Stimulated activated CD8-positive, alpha-beta memory T cell treated with anti-CD3 and anti-CD28 coated beads, Interleukin-15, amount 100 ng/mL, for 24 hours (primary cell): Measurements from ENCODE around the gene ISYNA1.

ENCODE experiments used
- DNase-seq: peaks from one replicate; pipeline ENCODE4 v3.0.0-alpha.2; 2020; ENCODE audit warnings: low read depth

Gene ISYNA1

GRCh38 chr19:18467978-18468377 lies 30.0 kb upstream of the ISYNA1 start:
- no peak for DNase-seq

DNA sequence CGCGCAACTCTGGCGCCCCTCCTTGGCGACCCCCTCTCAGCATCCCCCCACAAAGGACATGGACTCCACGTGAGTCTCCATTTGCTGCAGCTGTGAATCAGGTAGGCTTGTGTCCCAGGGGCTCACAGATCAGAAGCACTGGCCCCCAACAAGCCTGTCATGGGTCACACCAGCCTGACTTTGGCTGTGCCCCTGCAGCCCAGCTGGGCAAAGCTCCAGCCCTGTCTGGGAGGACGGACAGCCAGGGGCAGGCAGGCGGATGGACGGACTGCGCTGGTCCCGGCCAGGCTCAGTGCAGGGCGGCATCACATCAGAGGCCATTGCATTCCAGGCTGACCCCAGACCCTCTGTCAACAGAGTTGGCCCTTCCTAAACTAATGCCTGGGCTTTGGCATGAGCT lies 28.4 kb upstream of the ISYNA1 start:
- no peak for DNase-seq

DNA sequence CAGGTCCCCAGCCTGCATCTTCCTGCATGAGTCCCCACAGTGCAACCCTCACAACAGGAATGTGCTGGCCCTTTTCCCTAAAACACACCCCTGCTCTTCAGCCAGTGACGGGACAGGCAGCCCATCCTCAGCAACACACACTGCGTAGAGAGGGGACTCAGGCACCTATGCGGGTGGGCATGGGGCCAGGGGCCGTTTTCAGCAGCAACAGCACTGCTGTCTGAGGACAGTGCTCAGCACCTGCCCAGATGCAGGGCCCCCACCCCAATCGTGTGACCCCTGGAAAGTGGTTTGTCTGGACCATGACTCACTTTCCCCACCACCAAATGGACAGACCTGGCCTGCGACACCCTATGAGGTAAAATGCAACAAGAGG lies 28.0 kb upstream of the ISYNA1 start:
- DNase-seq: no peak

- DNase-seq: no peak
Measured at GRCh38 chr19:18465214-18465963, 27.5 kb upstream of the ISYNA1 start.

DNA sequence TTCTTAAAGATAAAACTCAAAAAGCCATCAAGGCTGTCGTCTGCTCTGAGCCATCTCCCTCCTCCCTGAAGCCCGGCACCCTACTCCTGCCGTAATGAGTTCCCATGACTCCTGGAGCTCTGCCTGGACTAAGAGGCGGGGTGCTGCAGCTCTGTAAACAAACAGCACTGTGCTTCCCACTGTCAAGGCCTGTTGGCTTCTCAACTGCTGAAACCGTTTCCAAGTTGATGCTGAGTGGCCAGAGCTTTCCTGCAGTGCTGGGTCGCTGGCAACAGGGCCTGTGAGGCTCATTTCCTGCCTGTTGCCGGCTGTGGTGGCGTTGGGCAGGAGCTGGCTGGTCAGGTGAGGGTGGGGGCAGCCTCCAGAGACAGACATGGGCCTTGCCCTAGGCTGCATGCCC lies 26.7 kb upstream of the ISYNA1 start:
- DNase-seq: no peak

DNA sequence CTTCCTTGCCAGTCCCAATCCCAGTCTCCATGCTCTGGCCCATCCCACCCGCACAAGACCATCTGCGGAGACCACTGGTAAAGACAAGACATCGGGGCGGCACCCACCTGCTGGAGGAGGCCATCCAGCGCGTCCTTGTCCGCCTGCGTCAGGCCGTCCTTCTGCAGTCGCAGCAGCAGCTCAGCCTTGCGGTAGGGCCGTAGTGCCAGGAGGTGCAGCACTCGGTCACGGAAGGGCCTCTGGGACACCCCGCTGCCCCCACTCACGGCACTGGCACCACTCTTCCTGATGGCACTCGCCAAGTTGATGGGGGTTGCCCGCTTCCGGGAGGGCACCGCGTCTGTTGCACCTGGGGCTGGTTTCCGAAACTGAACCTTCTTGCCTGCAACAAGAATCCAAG lies 23.5 kb upstream of the ISYNA1 start:
- DNase-seq: no peak

- DNase-seq: no peak
Measured at GRCh38 chr19:18460900-18461299, 23.0 kb upstream of the ISYNA1 start.

DNA sequence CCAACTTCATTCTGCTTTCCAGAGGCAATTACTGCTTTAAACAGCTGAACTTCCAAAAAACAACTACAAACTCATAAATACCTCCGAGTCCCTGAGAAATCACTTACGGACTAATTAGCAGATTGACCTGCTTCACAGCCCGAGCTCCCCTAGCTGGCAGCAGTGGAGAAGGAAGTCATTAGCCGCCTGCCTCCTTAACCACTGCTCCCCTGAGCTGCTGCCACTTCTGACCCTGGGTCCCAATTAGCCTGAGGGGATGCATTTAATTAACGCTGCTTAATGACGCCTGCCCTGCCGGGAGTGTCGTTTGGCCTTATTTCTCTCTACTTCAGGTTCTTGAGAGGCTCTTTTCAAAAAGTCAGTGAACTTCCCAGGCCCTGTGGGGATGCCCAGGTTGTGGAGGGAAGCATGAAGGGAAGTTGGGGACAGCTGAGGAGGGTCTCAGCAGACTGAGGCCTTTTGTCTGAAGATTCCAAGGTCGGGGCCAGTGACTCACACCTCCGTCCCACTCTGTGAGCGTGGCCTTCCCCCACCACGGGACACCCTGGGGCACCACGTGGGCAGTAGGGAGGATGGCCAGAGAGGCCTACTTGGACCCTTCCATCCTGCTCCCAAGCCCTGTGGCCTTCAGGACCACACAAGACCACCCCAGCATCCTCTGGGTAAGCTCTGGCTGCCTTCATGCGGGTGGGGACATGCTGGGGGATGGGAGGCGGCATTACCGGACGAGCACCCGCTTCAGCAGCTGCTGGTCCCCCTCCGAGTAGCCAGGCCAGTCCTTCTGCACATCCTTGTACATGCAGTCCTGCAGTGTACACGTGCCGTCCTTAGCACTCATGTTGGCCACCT lies 19.8 kb upstream of the ISYNA1 start:
- DNase-seq: no peak

GRCh38 chr19:18456974-18457373 lies 19.0 kb upstream of the ISYNA1 start:
- DNase-seq: no peak

DNA sequence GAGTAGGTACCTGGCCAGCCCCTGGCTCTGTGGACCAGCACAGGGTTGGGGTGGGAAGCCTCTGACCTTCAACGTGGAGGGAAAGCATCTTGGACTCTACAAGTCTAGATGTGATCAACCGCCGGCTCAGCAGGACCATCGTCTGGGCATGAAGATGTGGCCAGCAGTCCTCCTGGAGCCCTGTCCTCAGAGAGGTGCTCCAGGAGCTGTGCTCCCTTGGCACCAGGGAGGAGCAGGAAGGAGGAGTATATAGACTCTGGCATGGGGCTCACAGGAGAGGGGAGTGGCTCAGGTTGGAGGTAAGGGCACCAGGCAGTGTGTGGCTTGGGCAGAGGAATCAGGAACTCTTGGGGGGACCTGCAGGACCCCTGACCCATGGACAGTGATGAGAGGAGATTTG lies 18.3 kb upstream of the ISYNA1 start:
- no peak for DNase-seq

DNA sequence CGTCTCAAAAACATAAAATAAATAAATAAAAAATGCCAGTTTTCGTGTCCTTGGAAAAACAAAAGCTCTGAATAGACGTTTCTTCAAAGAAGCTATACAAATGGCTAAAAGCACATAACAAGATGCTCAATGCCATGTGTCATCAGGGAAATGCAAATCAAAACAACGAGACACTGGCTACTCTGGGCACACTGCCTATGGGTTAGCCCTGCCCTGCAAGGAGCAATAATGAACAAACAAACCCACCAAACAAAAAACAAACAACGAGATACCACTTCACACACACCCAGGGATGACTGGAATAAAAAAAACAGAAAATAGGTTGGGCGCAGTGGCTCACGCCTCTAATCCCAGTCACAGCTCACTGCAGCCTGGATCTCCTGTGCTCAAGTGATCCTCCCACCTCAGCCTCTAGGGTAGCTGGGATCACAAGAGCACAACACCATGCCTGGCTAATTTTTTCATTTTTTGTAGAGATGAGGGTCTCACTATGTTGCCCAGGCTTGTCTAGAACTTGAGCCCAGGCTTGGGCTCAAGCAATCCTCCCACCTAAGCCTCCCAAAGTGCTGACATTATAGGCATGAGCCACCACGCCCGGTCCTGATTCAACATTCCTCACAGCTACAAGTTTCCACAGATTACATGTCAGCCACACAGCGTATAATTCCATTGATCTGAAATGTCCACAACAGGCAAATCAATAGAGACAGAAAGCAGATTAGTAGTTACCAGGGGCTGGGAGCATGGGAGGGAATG lies 15.5 kb upstream of the ISYNA1 start:
- DNase-seq: no peak

DNA sequence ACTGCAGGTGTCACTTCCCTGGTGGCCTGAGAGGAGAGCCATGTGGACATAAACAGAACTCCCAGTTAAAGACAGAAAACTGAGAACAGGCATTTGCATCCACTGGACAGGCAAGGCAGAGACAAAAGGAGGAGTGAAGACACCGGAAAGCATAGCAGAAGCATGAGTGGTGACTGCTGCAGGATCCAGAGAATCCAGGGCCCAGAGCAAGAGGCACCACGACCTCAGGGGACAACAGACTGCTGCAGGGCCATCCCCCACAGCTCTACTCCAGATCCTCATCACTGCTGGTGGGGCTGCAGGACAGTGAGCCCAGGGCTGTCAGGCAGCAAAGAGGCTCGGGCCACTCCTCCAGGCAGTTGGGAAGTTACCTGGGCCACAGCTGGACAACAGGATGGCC lies 14.5 kb upstream of the ISYNA1 start:
- no peak for DNase-seq

DNA sequence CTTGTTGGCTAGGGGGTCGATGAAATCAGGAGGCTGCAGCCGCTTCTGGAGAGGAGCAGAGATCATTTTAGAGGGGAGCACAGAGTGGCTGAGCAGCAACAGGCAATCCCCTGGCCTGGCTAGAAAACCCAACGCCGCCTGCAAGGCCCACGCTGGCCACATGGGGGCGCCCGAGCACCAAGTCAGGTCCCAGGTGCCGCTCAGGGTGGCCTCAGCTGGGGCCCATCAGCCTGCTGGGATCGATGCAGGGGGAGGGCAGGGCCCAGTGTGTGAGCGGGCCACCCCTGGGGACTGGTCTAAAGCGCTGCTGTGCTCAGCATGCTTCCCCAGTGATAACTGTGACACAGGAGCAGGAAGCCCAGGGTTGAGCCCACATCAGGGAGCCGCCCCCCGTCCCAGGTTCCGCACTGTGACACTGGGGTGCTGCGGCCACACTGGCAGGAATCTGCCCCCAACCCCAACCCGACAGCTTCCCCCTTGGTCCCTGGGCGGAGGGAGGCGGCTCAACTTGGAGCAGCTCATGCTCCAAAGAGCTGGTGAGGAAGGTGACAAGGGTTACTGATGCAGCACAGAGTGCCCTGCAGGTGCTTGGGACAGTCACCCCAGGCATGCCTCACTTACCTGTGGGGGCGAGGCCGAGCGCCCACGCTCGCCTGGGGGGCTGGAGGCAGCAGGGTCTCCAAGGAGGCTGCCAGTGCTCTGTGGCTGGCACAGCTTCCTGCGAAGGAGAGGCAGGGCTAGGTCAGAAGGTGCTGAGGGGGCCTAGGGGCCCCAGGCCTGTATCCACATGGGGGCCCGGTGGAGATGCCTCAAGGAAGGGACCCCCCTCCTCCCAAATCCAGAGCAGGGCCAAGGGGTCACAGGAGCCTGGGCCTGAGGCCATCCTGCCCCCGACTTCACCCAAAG lies 13.3 kb upstream of the ISYNA1 start:
- DNase-seq: peak; percentile 93

- no peak for DNase-seq
Measured at GRCh38 chr19:18450021-18450930, 12.3 kb upstream of the ISYNA1 start.

GRCh38 chr19:18449552-18449951 lies 11.6 kb upstream of the ISYNA1 start:
- no peak for DNase-seq

DNA sequence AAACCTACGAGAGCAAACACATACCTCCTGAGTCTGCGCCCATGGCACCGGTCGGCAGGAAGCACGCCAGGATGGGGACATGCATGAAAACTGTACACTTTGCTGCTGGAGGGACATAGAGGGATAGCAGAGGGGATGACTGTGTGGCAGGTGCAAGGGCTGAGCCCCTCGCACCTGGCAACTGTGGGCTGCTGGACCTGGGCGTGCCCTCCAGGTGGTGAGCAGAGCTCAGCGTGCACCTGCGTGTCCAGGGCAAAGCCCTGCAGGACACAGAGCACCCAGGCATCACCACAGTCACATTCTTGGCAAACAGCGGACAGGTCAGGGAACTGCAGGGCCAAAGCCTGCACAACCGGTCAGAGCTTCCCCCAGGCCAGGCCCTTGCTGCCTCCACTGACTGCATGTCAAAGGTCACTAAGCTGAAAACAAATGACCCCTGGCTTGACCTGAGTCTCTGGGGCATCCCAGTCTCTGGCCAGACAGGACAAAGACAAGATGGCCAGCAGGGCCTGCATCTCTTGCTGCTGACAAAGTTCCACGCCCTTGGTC lies 9.0 kb upstream of the ISYNA1 start:
- no peak for DNase-seq

- DNase-seq: no peak
Measured at GRCh38 chr19:18446145-18446810, 8.3 kb upstream of the ISYNA1 start.

DNA sequence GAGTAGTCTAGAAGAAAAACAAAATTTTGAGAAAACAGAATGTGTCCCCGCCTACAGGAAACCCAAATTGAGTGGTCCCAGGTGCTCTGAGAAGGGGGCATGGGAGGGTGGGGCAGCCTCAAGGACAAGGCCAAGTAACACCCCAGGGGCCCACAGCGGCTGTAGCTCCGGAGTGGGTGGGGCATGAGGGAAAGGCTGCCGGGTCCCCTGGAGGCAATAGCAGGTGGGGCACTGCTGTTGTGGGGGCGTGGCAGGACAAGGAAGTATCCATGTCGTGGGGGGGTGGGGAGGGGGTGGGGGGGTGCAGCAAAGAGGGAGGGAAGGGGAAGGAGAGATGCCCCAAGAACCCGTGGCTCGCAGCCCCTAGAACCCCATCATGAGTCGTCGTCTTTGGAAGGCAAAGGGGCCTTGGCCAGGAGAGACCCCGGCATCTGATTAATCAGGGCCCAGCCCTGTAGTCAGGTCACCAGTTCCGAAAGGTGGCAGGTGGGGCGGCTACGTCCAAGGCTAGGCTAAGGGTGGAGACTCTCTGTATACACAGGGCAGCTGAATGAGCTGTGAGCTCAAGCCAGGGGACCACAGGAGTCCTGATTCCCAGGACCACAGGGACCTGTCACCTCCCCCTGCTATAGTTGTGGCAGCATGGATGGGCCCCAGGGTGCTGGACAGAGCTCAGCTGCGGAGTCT lies 7.5 kb upstream of the ISYNA1 start:
- no peak for DNase-seq

DNA sequence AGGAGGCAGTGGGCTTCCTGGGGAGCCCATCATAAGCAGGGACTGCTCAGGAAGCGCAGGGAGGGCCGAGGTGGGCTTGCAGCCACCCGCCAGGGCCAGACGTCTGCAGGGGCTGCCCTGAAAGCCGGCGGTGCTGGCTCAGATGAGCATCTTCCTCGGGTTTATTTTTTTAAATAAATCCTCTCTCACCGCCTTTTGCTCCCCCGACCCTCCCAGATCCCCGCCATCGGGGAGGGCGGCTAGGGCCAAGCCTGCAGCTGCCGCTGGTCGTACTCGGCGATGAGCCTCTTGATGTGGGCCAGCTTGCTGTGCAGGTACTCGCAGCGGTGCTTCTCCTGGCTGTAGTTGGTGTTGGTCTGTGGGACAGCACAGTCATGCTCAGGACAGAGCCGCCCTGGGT lies 6.6 kb upstream of the ISYNA1 start:
- DNase-seq: no peak
